ENCODE data around the gene ELK3. TPM values are rescaled to one million over a fixed set of nuclear protein-coding genes. Genes with fewer than 3 reads are reported as not detected.

Gene ELK3
- total and polyA plus RNA-seq, 2 of the 8 experiments (the other 6 are each of a cell fraction or from before 2014, with no cell fraction given): 3.5 to 14.3 TPM

GRCh38 chr12:96204381-96204780 lies 10.2 kb downstream of the ELK3 start:
- Histone ChIP-seq H3K18ac (ENCODE audit: extremely low read depth, low read length) (no peak overlapping the region), H4K8ac (ENCODE audit: extremely low read depth, insufficient read depth, low read length) (no peak overlapping the region), H3K23ac (ENCODE audit: insufficient read length) (no peak overlapping the region), H3K36me3 (ENCODE audit: control insufficient read depth in 2 of 4, insufficient read depth in 4 of 4, low read length in 3 of 4) (no peaks in the 10 kb centered on the region), H3K14ac (ENCODE audit: insufficient read length) (no peak overlapping the region), H2BK120ac (replicated peaks; ENCODE audit: low read depth, low read length) (no peak overlapping the region), H3K23me2 (ENCODE audit: low read depth, low read length) (no peaks in the 10 kb centered on the region), H3K4ac (replicated peaks; ENCODE audit: insufficient read length, low read depth, low read length) (no peak overlapping the region), H3K79me1 (ENCODE audit: low read depth, low read length) (no peaks in the 10 kb centered on the region), H4K20me1 (replicated peaks in 1 of 2; ENCODE audit: control insufficient read depth in 1 of 2, insufficient read depth in 2 of 2, low read length in 2 of 2) (peaks cover 0 to 2% of the 10 kb centered on the region in 2 experiments), H3K27me3 (replicated peaks in 1 of 4; ENCODE audit: control insufficient read depth in 3 of 4, extremely low read depth in 1 of 4, insufficient read depth in 3 of 4, low read length in 3 of 4) (no peaks in the 10 kb centered on the region), H3K9me3 (ENCODE audit: insufficient read depth in 2 of 2, low read depth in 1 of 2, low read length in 1 of 2) (no peaks in the 10 kb centered on the region), H2AK5ac (ENCODE audit: low read depth, low read length) (no peak overlapping the region), H3K4me2 (ENCODE audit: insufficient read depth in 1 of 2, low read depth in 2 of 2, low read length in 2 of 2) (no peak overlapping the region), H4K5ac (ENCODE audit: insufficient read length, low read depth, low read length) (no peak overlapping the region), H2BK20ac (ENCODE audit: low read length) (no peak overlapping the region), H3K79me2 (ENCODE audit: control insufficient read depth in 1 of 2, insufficient read depth in 2 of 2, low read length in 2 of 2) (no peaks in the 10 kb centered on the region; a peak in 1 of 4 replicates), H4K91ac (replicated peaks; ENCODE audit: insufficient read length, low read length) (no peak overlapping the region), H3K4me1 (replicated peaks in 1 of 4; ENCODE audit: control insufficient read depth in 3 of 4, insufficient read depth in 4 of 4, low read length in 3 of 4) (no peaks in the 10 kb centered on the region; a peak in 1 of 7 replicates), H2AFZ (ENCODE audit: low read length) (no peak overlapping the region), H3K4me3 (ENCODE audit: extremely low read depth in 1 of 4, insufficient read depth in 2 of 4, low read depth in 3 of 4, low read length in 4 of 4) (no peak overlapping the region), H3K56ac (replicated peaks; ENCODE audit: insufficient read length, low read depth, low read length) (no peak overlapping the region), H2BK5ac (ENCODE audit: low read depth, low read length) (no peak overlapping the region), H2BK15ac (ENCODE audit: low read length) (no peak overlapping the region), H3K9ac (replicated peaks in 1 of 4; ENCODE audit: extremely low read depth in 1 of 4, low read depth in 3 of 4, low read length in 3 of 4) (no peak overlapping the region), H3K27ac (ENCODE audit: low read depth, low read length) (no peak overlapping the region), H2BK12ac (ENCODE audit: low read depth, low read length) (no peak overlapping the region)
- no peak for DNase-seq (ENCODE audit: low read depth in 1 of 2, low spot score in 2 of 2)
- ChIA-PET POLR2A (ENCODE audit: partially characterized antibody) (no interaction called here), CTCF (ENCODE audit: partially characterized antibody) (interaction anchor here (1.8 kb wide), 1 partner anchor 11 kb away, joined by 8 read pairs; no protein-coding TSS in a partner anchor)
- no peak for FAIRE-seq
- WGBS, 2 experiments (ENCODE audit: extremely low coverage in 1 of 2, insufficient coverage in 1 of 2, insufficient read length in 1 of 2, insufficient replicate concordance in 2 of 2, low coverage in 1 of 2, low lambda C conversion rate in 2 of 2, missing lambda C conversion rate in 1 of 2): 90% methylated on average over 5 of the region's 5 CpGs; no CpG with 5 or more reads in 1 of the 2 experiments
- TF ChIP-seq SRF (IDR thresholded peaks at IDR 0.05; ENCODE audit: low read depth, low read length): no peak
- no peak for TF ChIP-seq BACH1 (IDR thresholded peaks at IDR 0.05; ENCODE audit: low read length)
- no peak for TF ChIP-seq SP4 (IDR thresholded peaks at IDR 0.05; ENCODE audit: low read length)
- no peak for TF ChIP-seq TAF7 (optimal IDR thresholded peaks at IDR 0.05; ENCODE audit: borderline replicate concordance, low read depth, low read length)
- no peak for TF ChIP-seq CHD2 (IDR thresholded peaks at IDR 0.05; ENCODE audit: low read length)
- TF ChIP-seq SP1 (IDR thresholded peaks at IDR 0.05; ENCODE audit: low read depth, low read length): no peak
- TF ChIP-seq RFX5 (IDR thresholded peaks at IDR 0.05; ENCODE audit: borderline replicate concordance, low read depth, low read length): no peak
- TF ChIP-seq SUZ12 (IDR thresholded peaks at IDR 0.05; ENCODE audit: low read length): no peak
